HG03064 (cell line): ENCODE data around the gene CNNM1.

Source experiments
- ATAC-seq: cut with Tn5 transposase; IDR thresholded peaks from one replicate; pipeline ENCODE4 v1.9.1; 2021; ENCODE audit warnings: low read depth; ENCODE audit not compliant: unreplicated experiment

Gene CNNM1

DNA sequence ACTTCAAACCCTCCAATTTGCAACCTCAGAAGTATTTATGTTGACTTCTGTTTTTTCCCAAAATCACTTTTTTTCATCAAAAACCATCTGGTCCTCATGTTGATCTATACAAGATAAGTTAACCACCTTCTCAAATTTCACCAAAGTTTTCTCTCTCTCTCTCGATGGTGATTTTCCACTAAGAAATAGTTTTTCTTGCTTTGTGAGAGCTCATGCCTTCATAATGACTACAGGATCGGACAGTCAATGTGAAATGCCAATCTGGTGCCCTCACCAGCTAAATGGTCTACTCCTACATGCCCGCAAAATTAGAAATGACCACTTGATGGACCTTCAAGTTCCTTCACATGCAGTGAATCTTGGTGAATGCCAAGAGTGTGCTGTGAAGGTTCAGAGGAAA is 40.4 kb downstream of the CNNM1 start:
- no peak for ATAC-seq

- ATAC-seq, result peak; percentile 88
These were observed 41.8 kb downstream of the CNNM1 start for GRCh38 chr10:99370993-99371392.

- no peak for ATAC-seq
These were observed 43.6 kb downstream of the CNNM1 start for GRCh38 chr10:99372546-99373271.

GRCh38 chr10:99374526-99374925 is 45.4 kb downstream of the CNNM1 start:
- no peak for ATAC-seq

- no peak for ATAC-seq
These were observed 45.8 kb downstream of the CNNM1 start for GRCh38 chr10:99374972-99375371.

DNA sequence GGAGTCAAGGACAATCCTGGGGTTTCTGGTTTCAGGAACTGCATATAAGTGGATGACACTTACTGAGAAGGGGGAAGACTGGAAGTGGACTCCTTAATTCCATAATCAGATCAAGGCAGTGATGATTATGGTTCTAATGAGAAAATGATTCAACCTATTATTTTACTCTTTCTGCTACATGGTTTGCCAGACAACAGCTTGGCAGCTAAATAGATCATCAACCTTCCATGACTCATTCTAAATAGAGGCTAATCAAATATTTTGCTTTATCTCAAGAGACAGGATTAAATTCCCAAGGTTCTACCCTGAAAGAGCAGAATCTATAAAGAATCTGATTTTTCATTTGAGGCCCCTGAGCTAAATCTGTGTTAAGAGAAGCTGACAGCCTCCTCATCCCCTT is 46.3 kb downstream of the CNNM1 start:
- ATAC-seq, result no peak

DNA sequence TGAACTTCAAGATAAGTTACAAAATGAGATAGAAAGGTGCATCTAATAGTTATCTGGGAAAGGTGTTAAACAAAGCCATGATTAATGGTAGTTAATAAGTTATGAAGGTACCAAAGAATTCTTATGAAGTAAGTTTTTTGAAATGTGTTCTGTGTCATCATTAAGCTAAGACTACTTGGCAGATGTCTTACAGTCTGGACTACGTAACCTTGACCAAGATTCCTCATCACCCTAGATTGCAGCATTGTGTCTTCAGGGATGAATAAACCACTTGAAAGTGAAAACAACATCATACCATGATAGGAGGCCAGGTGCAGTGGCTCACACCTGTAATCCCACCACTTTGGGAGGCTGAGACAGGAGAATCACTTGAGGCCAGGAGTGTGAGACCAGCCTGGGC is 53.0 kb downstream of the CNNM1 start:
- ATAC-seq, result no peak

GRCh38 chr10:99387071-99387470 is 57.9 kb downstream of the CNNM1 start:
- ATAC-seq, result no peak

GRCh38 chr10:99387541-99387940 is 58.4 kb downstream of the CNNM1 start:
- no peak for ATAC-seq

GRCh38 chr10:99389729-99390480 is 60.7 kb downstream of the CNNM1 start:
- ATAC-seq, result no peak

DNA sequence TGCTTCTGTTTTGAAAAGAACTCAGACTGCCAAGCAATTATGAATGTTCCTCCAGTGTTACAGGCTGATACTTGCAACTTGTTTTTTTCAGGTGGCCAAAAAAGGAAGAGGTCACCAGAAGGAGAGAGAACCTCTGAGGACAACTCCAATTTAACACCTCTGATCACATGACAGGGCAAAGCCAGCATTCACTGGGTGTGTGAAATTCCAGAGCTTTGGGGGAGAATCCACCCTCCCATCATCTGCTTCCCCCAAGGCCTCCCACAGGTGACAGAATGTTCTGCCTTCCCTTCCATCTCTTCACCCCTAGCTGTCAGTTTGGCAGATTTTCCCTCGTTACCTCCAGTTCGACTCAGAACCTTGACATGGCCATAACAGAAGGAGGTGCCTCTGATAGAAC is 62.2 kb downstream of the CNNM1 start:
- no peak for ATAC-seq

DNA sequence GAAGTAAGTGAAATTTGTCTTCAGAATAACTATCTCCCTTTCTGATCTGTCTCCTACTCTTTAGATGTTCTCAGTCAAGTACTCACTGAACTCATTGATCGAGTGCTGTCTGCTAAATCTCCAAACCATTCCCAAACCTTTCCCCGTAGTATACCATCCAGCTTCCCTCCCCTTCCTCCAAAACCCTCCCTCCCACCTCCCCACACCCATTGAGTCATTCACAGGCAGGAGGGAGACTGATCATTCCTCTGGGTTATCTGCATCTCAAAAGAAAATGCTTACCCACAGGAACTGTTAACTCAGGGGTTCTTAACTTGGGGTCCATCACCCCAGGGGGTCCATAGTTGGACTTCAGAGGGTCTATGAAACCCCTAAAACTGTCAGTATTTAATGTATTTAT is 63.9 kb downstream of the CNNM1 start:
- no peak for ATAC-seq

- ATAC-seq, result no peak
These were observed 64.5 kb downstream of the CNNM1 start for GRCh38 chr10:99393683-99394082.

DNA sequence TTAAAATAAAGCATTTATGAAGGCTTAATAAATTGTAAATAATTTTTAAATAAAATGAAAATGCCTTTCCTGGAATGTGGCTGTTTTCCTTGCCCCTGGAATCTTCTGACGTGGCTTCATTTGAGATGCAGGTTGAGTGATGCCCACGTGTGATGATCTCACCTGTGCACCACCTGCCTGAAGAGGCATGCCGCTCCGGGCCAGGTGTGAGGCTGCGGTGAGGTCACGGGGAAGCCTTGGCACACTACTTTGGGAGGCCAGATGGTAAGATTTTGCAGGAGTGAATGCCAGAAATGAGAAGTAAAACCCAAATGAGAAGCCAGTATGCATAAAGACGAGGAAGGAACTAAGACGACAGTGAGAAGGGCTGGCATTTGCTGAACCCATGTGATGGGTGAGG is 65.1 kb downstream of the CNNM1 start:
- ATAC-seq, result no peak

- no peak for ATAC-seq
These were observed 65.7 kb downstream of the CNNM1 start for GRCh38 chr10:99394761-99395386.

DNA sequence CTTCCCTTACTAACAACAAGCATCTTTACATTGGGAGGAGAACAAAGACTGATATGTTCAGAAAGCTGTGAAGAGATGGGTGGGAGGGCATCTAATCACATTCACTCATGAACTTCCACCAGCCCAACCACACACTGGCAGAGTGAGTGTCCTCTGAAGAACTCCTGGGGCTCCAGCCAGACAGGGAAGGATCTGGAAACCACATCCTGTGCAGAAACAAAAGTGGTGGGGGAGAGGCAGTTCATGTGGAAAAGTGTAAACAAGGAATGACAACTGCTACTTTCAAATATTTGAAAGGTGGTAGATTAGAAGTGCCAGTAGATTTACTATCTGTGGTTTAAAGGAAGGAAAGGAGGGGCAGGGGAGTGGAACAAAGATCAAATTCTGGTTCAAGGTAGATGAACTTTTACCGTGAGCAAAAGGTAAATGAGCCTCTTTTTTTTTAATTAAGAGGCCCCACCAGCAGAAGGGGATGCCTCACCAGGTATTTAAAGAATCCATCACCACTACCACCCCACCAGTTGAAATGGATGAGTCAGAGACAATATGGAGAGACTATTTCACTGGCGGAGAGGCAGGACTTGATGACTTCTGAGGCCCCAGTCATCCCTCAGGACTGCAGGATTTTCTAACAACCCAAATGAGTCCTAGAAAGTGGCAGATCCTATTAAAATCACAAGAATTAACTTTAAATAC is 66.7 kb downstream of the CNNM1 start:
- no peak for ATAC-seq

- no peak for ATAC-seq
These were observed 67.3 kb downstream of the CNNM1 start for GRCh38 chr10:99396471-99396870.

DNA sequence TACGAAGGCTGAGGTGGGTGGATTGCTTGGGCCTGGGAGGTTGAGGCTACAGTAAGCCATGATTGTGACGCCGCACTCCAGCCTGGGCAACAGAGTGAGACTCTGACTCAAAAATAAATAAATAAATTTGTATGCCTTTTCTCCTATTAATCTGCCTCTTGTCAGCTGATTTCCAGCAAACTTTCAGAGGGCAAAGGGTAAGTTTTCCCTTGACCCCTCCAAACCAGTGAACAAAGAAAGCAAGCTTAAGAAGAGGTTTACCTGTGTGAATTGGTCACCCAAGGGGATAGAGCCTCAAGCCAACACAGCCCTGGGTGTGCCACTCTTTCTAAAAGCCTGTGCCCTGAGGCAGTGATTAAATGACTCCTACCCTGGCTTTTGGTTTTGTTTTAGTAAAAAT is 70.5 kb downstream of the CNNM1 start:
- no peak for ATAC-seq

DNA sequence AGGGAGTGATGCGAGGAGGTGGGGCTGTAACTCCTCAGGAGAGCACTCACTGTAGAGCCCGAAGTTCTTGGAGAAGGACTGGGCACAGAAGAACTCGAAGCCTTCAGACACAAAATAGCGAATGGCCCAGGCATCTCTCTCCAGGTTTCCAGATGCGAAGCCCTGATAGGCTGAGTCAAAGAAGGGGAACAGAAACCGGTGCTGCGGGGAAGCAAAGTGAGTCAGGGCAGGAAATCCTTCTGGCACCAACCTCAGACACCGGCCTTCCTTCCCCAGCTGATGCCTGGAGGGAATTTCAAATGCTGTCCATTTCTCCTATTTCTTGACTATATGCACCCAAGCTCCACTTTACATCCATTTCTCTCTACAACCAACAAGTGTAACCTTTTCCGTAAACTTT is 74.5 kb downstream of the CNNM1 start:
- ATAC-seq, result no peak

DNA sequence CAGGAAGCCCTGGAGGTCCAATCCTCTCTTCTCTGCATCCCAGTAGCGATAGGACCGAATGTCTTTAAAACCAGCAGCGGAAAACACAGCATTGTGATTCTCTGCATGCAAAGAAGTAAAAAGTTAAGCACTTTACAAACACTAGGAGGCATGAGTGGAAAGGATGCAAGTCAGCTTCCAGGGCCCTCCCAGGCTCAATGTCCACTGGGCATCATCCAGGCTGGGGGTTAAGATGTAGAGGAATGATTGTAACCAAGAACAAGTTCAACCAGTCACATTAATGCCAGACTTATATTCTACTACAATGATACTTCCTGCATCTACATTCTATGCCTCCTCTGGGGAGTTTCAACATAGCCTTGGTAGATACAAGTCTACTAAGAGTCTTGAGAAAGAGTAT is 77.0 kb downstream of the CNNM1 start:
- ATAC-seq, result no peak

DNA sequence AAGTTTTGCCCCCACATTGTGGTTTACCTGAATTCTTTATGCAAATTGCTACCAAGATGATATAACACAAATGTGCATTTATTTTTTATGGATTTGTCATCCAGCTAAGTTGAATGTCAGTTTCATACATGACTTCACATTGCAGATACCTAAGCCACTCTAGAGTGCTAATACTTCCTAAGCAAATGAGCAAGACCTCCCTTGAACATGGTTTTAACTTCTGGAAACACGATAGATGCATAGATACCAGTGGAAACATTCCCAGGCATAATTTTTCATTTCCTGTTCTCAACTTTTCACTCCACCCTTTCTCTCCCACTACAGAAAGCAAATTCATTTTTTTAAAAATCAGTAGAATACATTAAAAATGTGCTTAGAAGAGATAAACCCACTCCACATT is 81.0 kb downstream of the CNNM1 start:
- ATAC-seq, result no peak
